AG04450 (cell line): ENCODE results near the gene UACA. TPM values are rescaled to one million over a fixed set of nuclear protein-coding genes. Genes with fewer than 3 reads are reported as not detected.
"Not testable (repeated sequence)": the region's sequence is repeated elsewhere in the genome, so short reads cannot be mapped to it uniquely, and the experiment has no call there.

Experiments
- CTCF ChIA-PET: fragments of 300-600, 350-600 bp; formaldehyde crosslinking; extraction: SDS; loops from one replicate; lab custom pipeline; 2022; ENCODE audit warnings: antibody characterized with exemption, inconsistent platforms; lab: Charles Lee
- POLR2A ChIA-PET: fragments of 350-600 bp; formaldehyde crosslinking; extraction: SDS; loops from one replicate; lab custom pipeline; 2021; ENCODE audit warnings: antibody characterized with exemption, inconsistent platforms; lab: Yijun Ruan, JAX
- DNase-seq: peaks from one replicate; pipeline ENCODE4 v3.0.0-alpha.2; 2011; ENCODE audit warnings: low read depth, low spot score
- H3K27ac ChIP-seq: one replicate; pipeline ENCODE4 v1.5.1; 2012; ENCODE audit warnings: low read depth, low read length, control low read depth
- H3K27me3 ChIP-seq: one replicate; pipeline ENCODE4 v1.6.0; 2012; ENCODE audit warnings: low read length; ENCODE audit not compliant: control insufficient read depth, insufficient read depth
- H3K4me3 ChIP-seq: 2 replicates; pipeline ENCODE4 v1.5.1; 2011; ENCODE audit warnings: mild to moderate bottlenecking, low read depth, low read length, control low read depth
- H3K9me3 ChIP-seq: 2 replicates; pipeline ENCODE4 v1.5.1; 2012; ENCODE audit warnings: low read length; ENCODE audit not compliant: control insufficient read depth, insufficient read depth
- CTCF ChIP-seq: IDR thresholded peaks from 2 replicates; pipeline ENCODE4 v1.5.1; 2011; ENCODE audit warnings: low read depth, low read length, control low read depth, inconsistent platforms
- polyA plus RNA-seq: library from polyadenylated mRNA; depleted of rRNA; stranded (reverse); fragments of >200 nt; gene quantifications from 2 replicates; pipeline ENCODE4 v1.2.3, GENCODE V29; 2011

Gene UACA
- polyA plus RNA-seq, 1 experiment = 134 TPM

- Histone ChIP-seq H3K27ac (peak overlapping the region; percentile 43), H3K4me3 (no peak overlapping the region), H3K9me3 (no peaks in the 10 kb centered on the region), H3K27me3 (no peaks in the 10 kb centered on the region)
- POLR2A ChIA-PET = no interaction called here
- CTCF ChIA-PET = interaction anchor here (0.7 to 2.4 kb wide), 2 partner anchors 19 to 1459 kb away, joined by 3 to 13 read pairs; no protein-coding TSS in a partner anchor
- DNase-seq = peak; percentile 58
- no peak for TF ChIP-seq CTCF
Observed at GRCh38 chr15:70741107-70741531, 22.2 kb downstream of the UACA start.

GRCh38 chr15:70735040-70735439 is 28.3 kb downstream of the UACA start:
- CTCF ChIA-PET = interaction anchor here (1.8 to 2.5 kb wide), 2 partner anchors 13 to 77 kb away, joined by 6 to 17 read pairs; no protein-coding TSS in a partner anchor
- DNase-seq, POLR2A ChIA-PET, H3K27me3 ChIP-seq, H3K4me3 ChIP-seq, H3K27ac ChIP-seq, H3K9me3 ChIP-seq: not testable (repeated sequence)

- Histone ChIP-seq H3K4me3 (no peak overlapping the region), H3K9me3 (no peaks in the 10 kb centered on the region), H3K27ac (no peak overlapping the region), H3K27me3 (no peaks in the 10 kb centered on the region)
- no peak for TF ChIP-seq CTCF
- ChIA-PET CTCF (no interaction called here), POLR2A (no interaction called here)
- DNase-seq = no peak
Observed at GRCh38 chr15:70729164-70729563, 34.2 kb downstream of the UACA start.

- no peak for DNase-seq
- CTCF ChIA-PET = interaction anchor here (0.6 to 4.0 kb wide), 7 partner anchors 8 to 148 kb away, joined by 3 to 30 read pairs (median 3); no protein-coding TSS in a partner anchor
Observed at GRCh38 chr15:70726753-70727152, 36.6 kb downstream of the UACA start.

GRCh38 chr15:70723927-70724326 is 39.4 kb downstream of the UACA start:
- Histone ChIP-seq H3K27me3 (no peaks in the 10 kb centered on the region), H3K4me3 (no peak overlapping the region), H3K9me3 (no peaks in the 10 kb centered on the region), H3K27ac (no peak overlapping the region)
- ChIA-PET CTCF (interaction anchor here (0.6 to 4.0 kb wide), 7 partner anchors 10 to 88 kb away, joined by 3 to 60 read pairs (median 15); no protein-coding TSS in a partner anchor), POLR2A (no interaction called here)
- DNase-seq = no peak
- no peak for TF ChIP-seq CTCF

More at GRCh38 chr15:70726753-70727152, 36.6 kb downstream of the UACA start:
- H3K4me3 ChIP-seq = no peak overlapping the region
- no peak for TF ChIP-seq CTCF
- no peaks in the 10 kb centered on the region for H3K27me3 ChIP-seq
- POLR2A ChIA-PET = interaction anchor here (0.9 kb wide), 1 partner anchor 73 kb away, joined by 3 read pairs; no protein-coding TSS in a partner anchor
- H3K9me3 ChIP-seq = no peaks in the 10 kb centered on the region
- H3K27ac ChIP-seq = no peak overlapping the region
